T-cell (primary cell): ENCODE measurements around the gene SUGCT. TPM values are rescaled to one million over a fixed set of nuclear protein-coding genes. Genes with fewer than 3 reads are reported as not detected.
"Not testable (repeated sequence)": the region's sequence is repeated elsewhere in the genome, so short reads cannot be mapped to it uniquely, and the experiment has no call there.

Experiments used
- ATAC-seq, 4 experiments: fragments of 200-7000 bp in 3 of 4; fragments of 150-1000 bp in 1 of 4; cut with Tn5 transposase; replicated peaks in 1 of 4; 1 replicate in 3 of 4; 2 replicates in 1 of 4; pipeline ENCODE4 v1.10.0; 2021; ENCODE audit warnings: moderate library complexity in 3 of 4, mild to moderate bottlenecking in 2 of 4, moderate number of reproducible peaks in 1 of 4
- CTCF ChIA-PET, 2 donors: fragments of 300-600 bp; sonication (Branson Sonifier 250); formaldehyde crosslinking; loops; one replicate each; lab custom pipeline; 2022; ENCODE audit warnings: antibody characterized with exemption in 2 of 2; lab: Charles Lee
- POLR2A ChIA-PET, 2 donors: fragments of 300-600 bp; sonication (Branson Sonifier 250); formaldehyde crosslinking; loops; one replicate each; lab custom pipeline; 2022; ENCODE audit warnings: antibody characterized with exemption in 2 of 2; lab: Charles Lee
- DNase-seq, 35 experiments: peaks; one replicate each; pipeline versions ENCODE4 v3.0.0 to v3.0.0-alpha.2; 2013 to 2023
- H3K27ac ChIP-seq: one replicate; pipeline ENCODE4 v1.5.1; 2013; ENCODE audit warnings: low read length
- H3K27me3 ChIP-seq, 2 experiments: replicated peaks in 1 of 2; 1 replicate in 1 of 2; 2 replicates in 1 of 2; pipeline versions ENCODE4 v1.6.1 to v1.7.0; 2013; ENCODE audit warnings: low read length in 1 of 2, mixed read lengths in 1 of 2; ENCODE audit not compliant: control insufficient read depth in 2 of 2, insufficient read depth in 2 of 2; ENCODE audit errors: extremely low read depth in 1 of 2
- H3K36me3 ChIP-seq, 2 donors: 1 replicate in 1 of 2; 2 replicates in 1 of 2; pipeline versions ENCODE4 v1.6.1 to v1.7.0; 2013; ENCODE audit warnings: low read length in 1 of 2; ENCODE audit not compliant: control insufficient read depth in 2 of 2, insufficient read depth in 1 of 2; ENCODE audit errors: extremely low read depth in 1 of 2
- H3K4me1 ChIP-seq, 2 experiments: 1 replicate in 1 of 2; 2 replicates in 1 of 2; pipeline versions ENCODE4 v1.6.1 to v1.7.0; 2013; ENCODE audit warnings: low read length in 2 of 2, mixed read lengths in 1 of 2; ENCODE audit not compliant: insufficient read depth in 2 of 2, control insufficient read depth in 1 of 2; ENCODE audit errors: extremely low read depth in 1 of 2
- H3K4me3 ChIP-seq, 2 donors: 1 replicate in 1 of 2; 2 replicates in 1 of 2; pipeline versions ENCODE4 v1.5.1 to v1.7.0; 2013; ENCODE audit warnings: mild to moderate bottlenecking in 2 of 2, low read length in 1 of 2, moderate library complexity in 1 of 2; ENCODE audit not compliant: control insufficient read depth in 1 of 2; ENCODE audit errors: extremely low read depth in 1 of 2
- H3K9me3 ChIP-seq: 2 replicates; pipeline ENCODE4 v1.7.0; 2013
- H3K27ac Mint-ChIP-seq, 2 donors: one replicate each; pipeline ENCODE4 v1.8.0; 2020 to 2021; ENCODE audit warnings: mild to moderate bottlenecking in 2 of 2, mixed read lengths in 2 of 2
- H3K27me3 Mint-ChIP-seq, 2 donors: one replicate each; pipeline ENCODE4 v1.8.0; 2021 to 2022; ENCODE audit warnings: mixed read lengths in 2 of 2
- H3K36me3 Mint-ChIP-seq: one replicate; pipeline ENCODE4 v1.8.0; 2021; ENCODE audit warnings: mixed read lengths
- H3K4me1 Mint-ChIP-seq, 3 donors: one replicate each; pipeline ENCODE4 v1.8.0; 2020 to 2022; ENCODE audit warnings: mixed read lengths in 3 of 3, mild to moderate bottlenecking in 1 of 3
- H3K4me3 Mint-ChIP-seq, 3 donors: one replicate each; pipeline ENCODE4 v1.8.0; 2020 to 2022; ENCODE audit warnings: mild to moderate bottlenecking in 3 of 3, mixed read lengths in 3 of 3, moderate library complexity in 3 of 3
- H3K9me3 Mint-ChIP-seq, 3 donors: one replicate each; pipeline ENCODE4 v1.8.0; 2020 to 2022; ENCODE audit warnings: mixed read lengths in 3 of 3
- WGBS: methylation state at CpG from one replicate; pipeline ENCODE4 v1.1.5; 2013; ENCODE audit warnings: missing lambda C conversion rate; ENCODE audit not compliant: insufficient coverage; 5-methylcytosine and 5-hydroxymethylcytosine counted together
- total RNA-seq, 35 experiments: library from RNA in 6 of 35; stranded (reverse) in 6 of 35; fragments of 120-200 nt in 1 of 35; gene quantifications; one replicate each; pipeline versions ENCODE4 v1.2.1 to v1.2.4 and lab custom pipeline; 2013 to 2026

The SUGCT gene
- total RNA-seq, 5 donors from 2014 or later (not counting 1 experiment from before 2014, with no cell fraction given) = 1.3 to 3.1 (median 2.3) TPM

- H3K36me3 ChIP-seq = no peaks in the 10 kb centered on the region
- peaks cover 0 to 9% (median 0%) of the 10 kb centered on the region in 3 donors for H3K9me3 Mint-ChIP-seq
- WGBS = no CpG with 5 or more reads among the region's 7 CpGs
- H3K27me3 Mint-ChIP-seq = peaks cover 0 to 4% of the 10 kb centered on the region in 2 donors
- peaks cover 0 to 13% of the 10 kb centered on the region in 2 experiments for H3K4me1 ChIP-seq
- H3K4me3 Mint-ChIP-seq = no peak overlapping the region
- no peaks in the 10 kb centered on the region for H3K36me3 Mint-ChIP-seq
- POLR2A ChIA-PET = no interaction called here
- H3K4me3 ChIP-seq = no peak overlapping the region
- H3K4me1 Mint-ChIP-seq = peaks cover 12 to 16% (median 13%) of the 10 kb centered on the region in 3 donors
- no peaks in the 10 kb centered on the region for H3K9me3 ChIP-seq
- no peak overlapping the region for H3K27ac Mint-ChIP-seq
- CTCF ChIA-PET = no interaction called here
- no peaks in the 10 kb centered on the region for H3K27me3 ChIP-seq
- DNase-seq (peak in 1 of 35 experiments; percentile 6), ATAC-seq (no peak)
- H3K27ac ChIP-seq = no peak overlapping the region
Observed at GRCh38 chr7:40598915-40599314, 464.1 kb downstream of the SUGCT start.

GRCh38 chr7:40599836-40600235 is 465.0 kb downstream of the SUGCT start:
- ChIA-PET CTCF (no interaction called here), POLR2A (no interaction called here)
- H3K9me3 Mint-ChIP-seq = peaks cover 0 to 4% (median 0%) of the 10 kb centered on the region in 3 donors
- no peaks in the 10 kb centered on the region for H3K27me3 ChIP-seq
- no peaks in the 10 kb centered on the region for H3K36me3 Mint-ChIP-seq
- H3K27ac Mint-ChIP-seq = no peak overlapping the region
- ATAC-seq (no peak), DNase-seq (no peak)
- H3K27ac ChIP-seq = no peak overlapping the region
- peaks cover 0 to 13% of the 10 kb centered on the region in 2 experiments for H3K4me1 ChIP-seq
- no peak overlapping the region for H3K4me3 Mint-ChIP-seq
- H3K4me3 ChIP-seq = no peak overlapping the region
- peaks cover 0 to 8% of the 10 kb centered on the region in 2 donors for H3K27me3 Mint-ChIP-seq
- no peaks in the 10 kb centered on the region for H3K36me3 ChIP-seq
- 61% methylated on average over 4 of the region's 5 CpGs for WGBS
- H3K4me1 Mint-ChIP-seq = peaks cover 12 to 16% (median 13%) of the 10 kb centered on the region in 3 donors
- no peaks in the 10 kb centered on the region for H3K9me3 ChIP-seq

- H3K36me3 ChIP-seq, H3K4me3 Mint-ChIP-seq, H3K27ac ChIP-seq, H3K36me3 Mint-ChIP-seq, CTCF ChIA-PET, H3K27me3 ChIP-seq, POLR2A ChIA-PET, DNase-seq, H3K4me3 ChIP-seq, H3K27ac Mint-ChIP-seq, H3K9me3 ChIP-seq, H3K9me3 Mint-ChIP-seq, ATAC-seq: not testable (repeated sequence)
- peaks cover 0 to 13% of the 10 kb centered on the region in 2 experiments for H3K4me1 ChIP-seq
- Mint-ChIP-seq H3K27me3 (peaks cover 0 to 15% of the 10 kb centered on the region in 2 donors), H3K4me1 (peaks cover 12 to 16% (median 13%) of the 10 kb centered on the region in 3 donors)
- 80% methylated on average over 1 of the region's 2 CpGs for WGBS
Observed at GRCh38 chr7:40602351-40602750, 467.5 kb downstream of the SUGCT start.

GRCh38 chr7:40604601-40605438 is 470.0 kb downstream of the SUGCT start:
- WGBS = 17% methylated on average over 8 of the region's 17 CpGs
- DNase-seq = peak in 6 of 35 experiments; percentile 1 to 8 (median 3)
- Mint-ChIP-seq H3K27me3 (peaks cover 0 to 15% of the 10 kb centered on the region in 2 donors), H3K27ac (no peak overlapping the region), H3K4me1 (peaks cover 0 to 4% (median 4%) of the 10 kb centered on the region in 3 donors), H3K36me3 (no peaks in the 10 kb centered on the region), H3K4me3 (no peak overlapping the region), H3K9me3 (peaks cover 2 to 4% (median 3%) of the 10 kb centered on the region in 3 donors)
- Histone ChIP-seq H3K4me3 (no peak overlapping the region), H3K36me3 (no peaks in the 10 kb centered on the region), H3K9me3 (no peaks in the 10 kb centered on the region), H3K4me1 (peaks cover 0 to 6% of the 10 kb centered on the region in 2 experiments), H3K27me3 (no peaks in the 10 kb centered on the region), H3K27ac (no peak overlapping the region)
- ChIA-PET POLR2A (no interaction called here), CTCF (no interaction called here)
- no peak for ATAC-seq

GRCh38 chr7:40608321-40609075 is 473.7 kb downstream of the SUGCT start:
- Histone ChIP-seq H3K4me1 (no peaks in the 10 kb centered on the region), H3K4me3 (no peak overlapping the region), H3K27ac (no peak overlapping the region), H3K9me3 (no peaks in the 10 kb centered on the region), H3K27me3 (no peaks in the 10 kb centered on the region), H3K36me3 (no peaks in the 10 kb centered on the region)
- H3K27me3 Mint-ChIP-seq = peaks cover 0 to 11% of the 10 kb centered on the region in 2 donors
- DNase-seq (no peak), ATAC-seq (no peak)
- ChIA-PET CTCF (no interaction called here), POLR2A (no interaction called here)
- H3K4me3 Mint-ChIP-seq = no peak overlapping the region
- peaks cover 2 to 4% (median 3%) of the 10 kb centered on the region in 3 donors for H3K9me3 Mint-ChIP-seq
- H3K27ac Mint-ChIP-seq = no peak overlapping the region
- H3K36me3 Mint-ChIP-seq = no peaks in the 10 kb centered on the region
- no CpG with 5 or more reads among the region's 5 CpGs for WGBS
- H3K4me1 Mint-ChIP-seq = no peaks in the 10 kb centered on the region

- no peak overlapping the region for H3K4me3 Mint-ChIP-seq
- WGBS = no CpG with 5 or more reads among the region's 4 CpGs
- peaks cover 0 to 5% of the 10 kb centered on the region in 2 donors for H3K27me3 Mint-ChIP-seq
- DNase-seq = no peak
- Histone ChIP-seq H3K27ac (no peak overlapping the region), H3K4me3 (no peak overlapping the region), H3K9me3 (no peaks in the 10 kb centered on the region), H3K27me3 (no peaks in the 10 kb centered on the region), H3K4me1 (no peaks in the 10 kb centered on the region), H3K36me3 (no peaks in the 10 kb centered on the region)
- H3K27ac Mint-ChIP-seq = no peak overlapping the region
- CTCF ChIA-PET = no interaction called here
- H3K9me3 Mint-ChIP-seq = peaks cover 2 to 4% (median 3%) of the 10 kb centered on the region in 3 donors
- no peaks in the 10 kb centered on the region for H3K36me3 Mint-ChIP-seq
- no peaks in the 10 kb centered on the region for H3K4me1 Mint-ChIP-seq
- ATAC-seq = no peak
- POLR2A ChIA-PET = no interaction called here
Observed at GRCh38 chr7:40610461-40610860, 475.7 kb downstream of the SUGCT start.
